Liver (tissue), 9 donors: ENCODE data around the gene TLNRD1. TPM values are rescaled to one million over a fixed set of nuclear protein-coding genes. Genes with fewer than 3 reads are reported as not detected.

ENCODE experiments used
- DNase-seq: peaks from one replicate; pipeline ENCODE4 v3.0.0-alpha.2; 2017; ENCODE audit warnings: low spot score
- H3K27ac ChIP-seq, 2 donors: one replicate each; pipeline ENCODE4 v1.7.0; 2013; ENCODE audit warnings: inconsistent platforms in 2 of 2, low read length in 2 of 2, control low read depth in 1 of 2, low read depth in 1 of 2, mild to moderate bottlenecking in 1 of 2
- H3K27me3 ChIP-seq, 4 donors: one replicate each; pipeline versions ENCODE4 v1.6.1 to v1.7.0; 2013; ENCODE audit warnings: low read length in 3 of 4, inconsistent platforms in 1 of 4, mild to moderate bottlenecking in 1 of 4, moderate library complexity in 1 of 4; ENCODE audit not compliant: control insufficient read depth in 4 of 4, insufficient read depth in 4 of 4
- H3K36me3 ChIP-seq, 4 donors: one replicate each; pipeline versions ENCODE4 v1.6.1 to v1.7.0; 2013; ENCODE audit warnings: low read length in 3 of 4, mild to moderate bottlenecking in 3 of 4, low read depth in 1 of 4, moderate library complexity in 1 of 4; ENCODE audit not compliant: control insufficient read depth in 4 of 4, insufficient read depth in 3 of 4
- H3K4me1 ChIP-seq, 4 donors: one replicate each; pipeline versions ENCODE4 v1.6.1 to v1.7.0; 2013; ENCODE audit warnings: low read length in 3 of 4, mild to moderate bottlenecking in 3 of 4, moderate library complexity in 1 of 4; ENCODE audit not compliant: control insufficient read depth in 4 of 4, insufficient read depth in 4 of 4
- H3K4me3 ChIP-seq, 3 donors: one replicate each; pipeline versions ENCODE4 v1.6.1 to v1.7.0; 2013; ENCODE audit warnings: low read length in 3 of 3, control low read depth in 1 of 3, low read depth in 1 of 3, mild to moderate bottlenecking in 1 of 3
- H3K9ac ChIP-seq, 2 donors: one replicate each; pipeline ENCODE4 v1.7.0; 2013; ENCODE audit warnings: low read length in 2 of 2, mild to moderate bottlenecking in 2 of 2, moderate library complexity in 2 of 2, control low read depth in 1 of 2, low read depth in 1 of 2
- H3K9me3 ChIP-seq, 4 donors: one replicate each; pipeline versions ENCODE4 v1.6.1 to v1.7.0; 2013; ENCODE audit warnings: low read length in 3 of 4; ENCODE audit not compliant: control insufficient read depth in 4 of 4
- EGR1 ChIP-seq, 2 donors: IDR thresholded peaks; 2 replicates each; pipeline ENCODE4 v1.6.1; 2016 to 2018; ENCODE audit warnings: antibody characterized with exemption in 2 of 2, low read depth in 2 of 2
- FOXA1 ChIP-seq: IDR thresholded peaks from 2 replicates; pipeline ENCODE4 v1.6.1; 2016; ENCODE audit warnings: antibody characterized with exemption
- FOXA2 ChIP-seq: IDR thresholded peaks from 2 replicates; pipeline ENCODE4 v1.6.1; 2016; ENCODE audit warnings: antibody characterized with exemption
- GABPA ChIP-seq, 2 donors: IDR thresholded peaks in 1 of 2; conservative IDR thresholded peaks in 1 of 2; 2 replicates each; pipeline ENCODE4 v1.6.1; 2016; ENCODE audit warnings: antibody characterized with exemption in 2 of 2, mild to moderate bottlenecking in 1 of 2, moderate library complexity in 1 of 2
- HNF4A ChIP-seq, 2 donors: conservative IDR thresholded peaks; 2 replicates each; pipeline ENCODE4 v1.6.1; 2016; ENCODE audit warnings: antibody characterized with exemption in 2 of 2, mild to moderate bottlenecking in 2 of 2
- HNF4G ChIP-seq: IDR thresholded peaks from 2 replicates; pipeline ENCODE4 v1.6.1; 2016; ENCODE audit warnings: antibody characterized with exemption
- JUND ChIP-seq, 2 donors: IDR thresholded peaks; 2 replicates each; pipeline ENCODE4 v1.6.1; 2016; ENCODE audit warnings: antibody characterized with exemption in 2 of 2
- NR2F2 ChIP-seq: IDR thresholded peaks from 2 replicates; pipeline ENCODE4 v1.6.1; 2016; ENCODE audit warnings: antibody characterized with exemption
- RAD21 ChIP-seq, 2 donors: IDR thresholded peaks; 2 replicates each; pipeline ENCODE4 v1.6.1; 2016; ENCODE audit warnings: antibody characterized with exemption in 2 of 2, mild to moderate bottlenecking in 2 of 2
- RXRA ChIP-seq, 2 donors: IDR thresholded peaks; 2 replicates each; pipeline ENCODE4 v1.6.1; 2017 to 2018; ENCODE audit warnings: antibody characterized with exemption in 2 of 2, mild to moderate bottlenecking in 1 of 2
- SP1 ChIP-seq: IDR thresholded peaks from 2 replicates; pipeline ENCODE4 v1.6.1; 2018; ENCODE audit warnings: antibody characterized with exemption, mild to moderate bottlenecking
- TAF1 ChIP-seq: conservative IDR thresholded peaks from 2 replicates; pipeline ENCODE4 v1.6.1; 2016; ENCODE audit warnings: antibody characterized with exemption, mild to moderate bottlenecking
- YY1 ChIP-seq: IDR thresholded peaks from 2 replicates; pipeline ENCODE4 v1.6.1; 2016; ENCODE audit warnings: antibody characterized with exemption, mild to moderate bottlenecking
- WGBS: extraction: QIAGEN DNeasy Blood & Tissue Kit; methylation state at CpG from one replicate; pipeline ENCODE4 v1.1.7; 2013; 5-methylcytosine and 5-hydroxymethylcytosine counted together
- polyA plus RNA-seq, 2 donors: library from polyadenylated mRNA; stranded (reverse) in 1 of 2; unstranded in 1 of 2; fragments of 200-250 nt in 1 of 2; fragments of >200 nt in 1 of 2; fragmentation: Nextera tagmentation in 1 of 2; extraction: Ambion mirVana in 1 of 2; gene quantifications; one replicate each; pipeline versions ENCODE4 v1.2.1 to v1.2.3, GENCODE V29; 2013 to 2015
- total RNA-seq, 2 donors: library from RNA; depleted of rRNA; stranded (reverse); fragments of >200 nt; gene quantifications; one replicate each; pipeline ENCODE4 v1.2.3, GENCODE V29; 2014
- TF ChIP-seq, protein P1 (sequence below): IDR thresholded peaks from 2 replicates; pipeline ENCODE4 v1.6.1; 2016; ENCODE audit warnings: antibody characterized with exemption
- TF ChIP-seq, protein P2 (sequence below): IDR thresholded peaks from 2 replicates; pipeline ENCODE4 v1.6.1; 2016; ENCODE audit warnings: antibody characterized with exemption
- TF ChIP-seq, protein P3 (sequence below): fragments of 150-350 bp; IDR thresholded peaks from 2 replicates; pipeline ENCODE4 v1.5.1; 2017; ENCODE audit warnings: improper control_type of control experiment, low read depth, low read length; ENCODE audit not compliant: missing input control
- TF ChIP-seq, protein P4 (sequence below): IDR thresholded peaks from 2 replicates; pipeline ENCODE4 v1.6.1; 2016; ENCODE audit warnings: antibody characterized with exemption, mild to moderate bottlenecking
- TF ChIP-seq, protein P5 (sequence below): IDR thresholded peaks from 2 replicates; pipeline ENCODE4 v1.6.1; 2016; ENCODE audit warnings: antibody characterized with exemption
- donor health status: healthy.
- donor health status: healthy.
- donor health status: healthy.
- donor health status: healthy.
- donor health status: healthy.

The TLNRD1 gene
- total and polyA plus RNA-seq, 4 donors, result 1.1 to 5.8 (median 3.2) TPM

DNA sequence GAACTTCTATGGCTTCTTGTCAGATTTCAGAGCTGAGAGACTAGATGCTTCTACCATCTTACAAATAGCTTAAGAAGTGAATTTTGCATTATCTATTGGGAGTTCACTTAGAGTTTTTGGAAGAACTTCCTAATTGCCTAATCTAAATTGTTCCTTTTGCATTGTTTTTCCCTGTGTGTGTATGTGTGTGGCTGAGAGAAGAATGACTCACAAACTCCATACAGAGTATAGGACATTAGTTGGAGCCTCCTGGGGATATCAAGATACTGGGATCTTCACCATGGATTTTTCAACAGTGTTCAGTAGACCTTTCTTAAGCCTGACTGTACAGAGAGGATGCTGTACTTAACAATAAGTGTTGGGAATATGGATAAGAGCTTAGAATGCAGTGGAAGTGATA lies 10.9 kb downstream of the TLNRD1 start:
- Histone ChIP-seq H3K27me3 (no peaks in the 10 kb centered on the region), H3K36me3 (no peaks in the 10 kb centered on the region), H3K4me3 (no peak overlapping the region), H3K9me3 (no peaks in the 10 kb centered on the region), H3K4me1 (peaks cover 7 to 40% (median 24%) of the 10 kb centered on the region in 4 donors), H3K9ac (no peak overlapping the region), H3K27ac (no peak overlapping the region)
- no peak for TF ChIP-seq HNF4A (conservative IDR thresholded peaks at IDR 0.05)
- no peak for TF ChIP-seq TAF1
- TF ChIP-seq, protein P1, sequence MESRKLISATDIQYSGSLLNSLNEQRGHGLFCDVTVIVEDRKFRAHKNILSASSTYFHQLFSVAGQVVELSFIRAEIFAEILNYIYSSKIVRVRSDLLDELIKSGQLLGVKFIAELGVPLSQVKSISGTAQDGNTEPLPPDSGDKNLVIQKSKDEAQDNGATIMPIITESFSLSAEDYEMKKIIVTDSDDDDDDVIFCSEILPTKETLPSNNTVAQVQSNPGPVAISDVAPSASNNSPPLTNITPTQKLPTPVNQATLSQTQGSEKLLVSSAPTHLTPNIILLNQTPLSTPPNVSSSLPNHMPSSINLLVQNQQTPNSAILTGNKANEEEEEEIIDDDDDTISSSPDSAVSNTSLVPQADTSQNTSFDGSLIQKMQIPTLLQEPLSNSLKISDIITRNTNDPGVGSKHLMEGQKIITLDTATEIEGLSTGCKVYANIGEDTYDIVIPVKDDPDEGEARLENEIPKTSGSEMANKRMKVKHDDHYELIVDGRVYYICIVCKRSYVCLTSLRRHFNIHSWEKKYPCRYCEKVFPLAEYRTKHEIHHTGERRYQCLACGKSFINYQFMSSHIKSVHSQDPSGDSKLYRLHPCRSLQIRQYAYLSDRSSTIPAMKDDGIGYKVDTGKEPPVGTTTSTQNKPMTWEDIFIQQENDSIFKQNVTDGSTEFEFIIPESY, result no peak
- no peak for TF ChIP-seq GABPA (IDR thresholded peaks at IDR 0.05 in 1 of 2, conservative IDR thresholded peaks at IDR 0.05 in 1 of 2)
- TF ChIP-seq, protein P2, sequence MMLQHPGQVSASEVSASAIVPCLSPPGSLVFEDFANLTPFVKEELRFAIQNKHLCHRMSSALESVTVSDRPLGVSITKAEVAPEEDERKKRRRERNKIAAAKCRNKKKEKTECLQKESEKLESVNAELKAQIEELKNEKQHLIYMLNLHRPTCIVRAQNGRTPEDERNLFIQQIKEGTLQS, result no peak
- TF ChIP-seq, protein P3, sequence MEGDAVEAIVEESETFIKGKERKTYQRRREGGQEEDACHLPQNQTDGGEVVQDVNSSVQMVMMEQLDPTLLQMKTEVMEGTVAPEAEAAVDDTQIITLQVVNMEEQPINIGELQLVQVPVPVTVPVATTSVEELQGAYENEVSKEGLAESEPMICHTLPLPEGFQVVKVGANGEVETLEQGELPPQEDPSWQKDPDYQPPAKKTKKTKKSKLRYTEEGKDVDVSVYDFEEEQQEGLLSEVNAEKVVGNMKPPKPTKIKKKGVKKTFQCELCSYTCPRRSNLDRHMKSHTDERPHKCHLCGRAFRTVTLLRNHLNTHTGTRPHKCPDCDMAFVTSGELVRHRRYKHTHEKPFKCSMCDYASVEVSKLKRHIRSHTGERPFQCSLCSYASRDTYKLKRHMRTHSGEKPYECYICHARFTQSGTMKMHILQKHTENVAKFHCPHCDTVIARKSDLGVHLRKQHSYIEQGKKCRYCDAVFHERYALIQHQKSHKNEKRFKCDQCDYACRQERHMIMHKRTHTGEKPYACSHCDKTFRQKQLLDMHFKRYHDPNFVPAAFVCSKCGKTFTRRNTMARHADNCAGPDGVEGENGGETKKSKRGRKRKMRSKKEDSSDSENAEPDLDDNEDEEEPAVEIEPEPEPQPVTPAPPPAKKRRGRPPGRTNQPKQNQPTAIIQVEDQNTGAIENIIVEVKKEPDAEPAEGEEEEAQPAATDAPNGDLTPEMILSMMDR, result no peak
- no peak for TF ChIP-seq HNF4G
- TF ChIP-seq JUND (IDR thresholded peaks at IDR 0.05), result no peak
- no peak for TF ChIP-seq EGR1 (IDR thresholded peaks at IDR 0.05; ENCODE audit: low read depth in 2 of 2)
- TF ChIP-seq NR2F2, result no peak
- TF ChIP-seq, protein P4, sequence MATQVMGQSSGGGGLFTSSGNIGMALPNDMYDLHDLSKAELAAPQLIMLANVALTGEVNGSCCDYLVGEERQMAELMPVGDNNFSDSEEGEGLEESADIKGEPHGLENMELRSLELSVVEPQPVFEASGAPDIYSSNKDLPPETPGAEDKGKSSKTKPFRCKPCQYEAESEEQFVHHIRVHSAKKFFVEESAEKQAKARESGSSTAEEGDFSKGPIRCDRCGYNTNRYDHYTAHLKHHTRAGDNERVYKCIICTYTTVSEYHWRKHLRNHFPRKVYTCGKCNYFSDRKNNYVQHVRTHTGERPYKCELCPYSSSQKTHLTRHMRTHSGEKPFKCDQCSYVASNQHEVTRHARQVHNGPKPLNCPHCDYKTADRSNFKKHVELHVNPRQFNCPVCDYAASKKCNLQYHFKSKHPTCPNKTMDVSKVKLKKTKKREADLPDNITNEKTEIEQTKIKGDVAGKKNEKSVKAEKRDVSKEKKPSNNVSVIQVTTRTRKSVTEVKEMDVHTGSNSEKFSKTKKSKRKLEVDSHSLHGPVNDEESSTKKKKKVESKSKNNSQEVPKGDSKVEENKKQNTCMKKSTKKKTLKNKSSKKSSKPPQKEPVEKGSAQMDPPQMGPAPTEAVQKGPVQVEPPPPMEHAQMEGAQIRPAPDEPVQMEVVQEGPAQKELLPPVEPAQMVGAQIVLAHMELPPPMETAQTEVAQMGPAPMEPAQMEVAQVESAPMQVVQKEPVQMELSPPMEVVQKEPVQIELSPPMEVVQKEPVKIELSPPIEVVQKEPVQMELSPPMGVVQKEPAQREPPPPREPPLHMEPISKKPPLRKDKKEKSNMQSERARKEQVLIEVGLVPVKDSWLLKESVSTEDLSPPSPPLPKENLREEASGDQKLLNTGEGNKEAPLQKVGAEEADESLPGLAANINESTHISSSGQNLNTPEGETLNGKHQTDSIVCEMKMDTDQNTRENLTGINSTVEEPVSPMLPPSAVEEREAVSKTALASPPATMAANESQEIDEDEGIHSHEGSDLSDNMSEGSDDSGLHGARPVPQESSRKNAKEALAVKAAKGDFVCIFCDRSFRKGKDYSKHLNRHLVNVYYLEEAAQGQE, result no peak
- TF ChIP-seq RAD21 (IDR thresholded peaks at IDR 0.05), result no peak
- TF ChIP-seq YY1, result no peak
- TF ChIP-seq SP1, result no peak
- TF ChIP-seq RXRA (IDR thresholded peaks at IDR 0.05), result no peak
- TF ChIP-seq FOXA1, result no peak
- TF ChIP-seq FOXA2, result no peak
- TF ChIP-seq, protein P5, sequence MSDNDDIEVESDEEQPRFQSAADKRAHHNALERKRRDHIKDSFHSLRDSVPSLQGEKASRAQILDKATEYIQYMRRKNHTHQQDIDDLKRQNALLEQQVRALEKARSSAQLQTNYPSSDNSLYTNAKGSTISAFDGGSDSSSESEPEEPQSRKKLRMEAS, result no peak
- no peak for DNase-seq

DNA sequence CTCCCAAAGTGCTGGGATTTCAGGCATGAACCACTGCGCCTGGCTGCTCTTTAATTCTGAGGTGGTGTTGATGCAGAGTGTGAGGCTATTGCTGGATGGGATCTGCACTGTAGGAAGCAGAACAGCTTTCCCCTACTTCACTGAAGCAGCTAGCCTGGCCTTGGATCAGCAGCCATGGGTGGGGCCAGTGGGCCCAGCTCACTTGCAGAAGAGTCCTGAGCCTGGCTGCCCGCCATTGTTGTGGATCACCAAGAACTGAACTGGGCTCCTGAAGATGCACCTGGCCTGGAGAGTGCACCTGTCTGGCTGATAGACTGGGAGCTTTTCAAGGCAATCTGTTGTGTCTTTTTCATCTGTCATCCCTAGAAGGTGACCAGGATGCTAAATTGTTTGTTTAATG lies 11.9 kb downstream of the TLNRD1 start:
- 96% methylated on average over 2 of the region's 2 CpGs for WGBS
- Histone ChIP-seq H3K36me3 (no peaks in the 10 kb centered on the region), H3K4me1 (peaks cover 7 to 30% (median 22%) of the 10 kb centered on the region in 4 donors), H3K4me3 (no peak overlapping the region), H3K27me3 (no peaks in the 10 kb centered on the region), H3K9me3 (no peaks in the 10 kb centered on the region), H3K27ac (no peak overlapping the region), H3K9ac (no peak overlapping the region)
- no peak for DNase-seq
- TF ChIP-seq SP1 (no peak), RXRA (IDR thresholded peaks at IDR 0.05) (no peak), TAF1 (no peak), EGR1 (IDR thresholded peaks at IDR 0.05; ENCODE audit: low read depth in 2 of 2) (no peak), GABPA (IDR thresholded peaks at IDR 0.05 in 1 of 2, conservative IDR thresholded peaks at IDR 0.05 in 1 of 2) (no peak), NR2F2 (no peak), YY1 (no peak), HNF4A (conservative IDR thresholded peaks at IDR 0.05) (no peak), FOXA2 (no peak), RAD21 (IDR thresholded peaks at IDR 0.05) (no peak), JUND (IDR thresholded peaks at IDR 0.05) (no peak), FOXA1 (no peak), HNF4G (no peak)
- TF ChIP-seq, protein P3, result no peak
- TF ChIP-seq, protein P1, result no peak
- TF ChIP-seq, protein P2, result no peak
- TF ChIP-seq, protein P5, result no peak
